DMS 273 (cell line): Measurements from ENCODE around the gene SLC22A23.

Experiments
- DNase-seq: peaks from one replicate; lab custom pipeline; 2025; ENCODE audit not compliant: unreplicated experiment; lab: John Stamatoyannopoulos, UW

The SLC22A23 gene

GRCh38 chr6:3456898-3457709 lies at the start of gene SLC22A23:
TSS of gene SLC22A23 (minus strand) at chr6:3457050. CDS start at chr6:3456559, 491 bp downstream.
- peak; percentile 88 for DNase-seq

- no peak for DNase-seq
These were observed 49.4 kb upstream of the SLC22A23 start for GRCh38 chr6:3506200-3506599.

GRCh38 chr6:3504938-3505805 lies 48.3 kb upstream of the SLC22A23 start:
- DNase-seq, result no peak

- DNase-seq, result no peak
These were observed 47.5 kb upstream of the SLC22A23 start for GRCh38 chr6:3504354-3504753.

- no peak for DNase-seq
These were observed 45.1 kb upstream of the SLC22A23 start for GRCh38 chr6:3501826-3502500.

- no peak for DNase-seq
These were observed 43.6 kb upstream of the SLC22A23 start for GRCh38 chr6:3500262-3501014.

GRCh38 chr6:3499603-3500002 lies 42.8 kb upstream of the SLC22A23 start:
- DNase-seq, result no peak

GRCh38 chr6:3496395-3496794 lies 39.5 kb upstream of the SLC22A23 start:
- DNase-seq, result no peak

GRCh38 chr6:3494391-3495100 lies 37.7 kb upstream of the SLC22A23 start:
- DNase-seq, result no peak

- DNase-seq, result no peak
These were observed 33.8 kb upstream of the SLC22A23 start for GRCh38 chr6:3490625-3490980.

- no peak for DNase-seq
These were observed 33.2 kb upstream of the SLC22A23 start for GRCh38 chr6:3489961-3490624.

GRCh38 chr6:3489027-3489757 lies 32.3 kb upstream of the SLC22A23 start:
- no peak for DNase-seq

- DNase-seq, result no peak
These were observed 28.1 kb upstream of the SLC22A23 start for GRCh38 chr6:3484946-3485345.

GRCh38 chr6:3484192-3484591 lies 27.3 kb upstream of the SLC22A23 start:
- DNase-seq, result no peak

GRCh38 chr6:3483675-3484074 lies 26.8 kb upstream of the SLC22A23 start:
- DNase-seq, result no peak

- no peak for DNase-seq
These were observed 26.0 kb upstream of the SLC22A23 start for GRCh38 chr6:3482869-3483268.

GRCh38 chr6:3481640-3482039 lies 24.8 kb upstream of the SLC22A23 start:
- no peak for DNase-seq

GRCh38 chr6:3480009-3480408 lies 23.2 kb upstream of the SLC22A23 start:
- DNase-seq, result no peak

GRCh38 chr6:3473773-3474172 lies 16.9 kb upstream of the SLC22A23 start:
- no peak for DNase-seq
